C4-2B (cell line): ENCODE measurements around the gene KRTAP2-2.
"Not testable (repeated sequence)": the region's sequence is repeated elsewhere in the genome, so short reads cannot be mapped to it uniquely, and the experiment has no call there.

Source experiments
- H3K27ac ChIP-seq: fragments of 450-650 bp; 2 replicates; pipeline ENCODE4 v1.5.1; 2017
- CTCF ChIP-seq: fragments of 450-650 bp; conservative IDR thresholded peaks from 2 replicates; pipeline ENCODE4 v1.5.1; 2017; ENCODE audit warnings: mild to moderate bottlenecking
- ZFX ChIP-seq: fragments of 450-650 bp; IDR thresholded peaks from 2 replicates; pipeline ENCODE4 v1.6.1; 2017

Gene KRTAP2-2

GRCh38 chr17:41064301-41064700 lies 9.3 kb upstream of the KRTAP2-2 start:
- H3K27ac ChIP-seq, result no peak overlapping the region
- TF ChIP-seq CTCF, result no peak
- no peak for TF ChIP-seq ZFX

- TF ChIP-seq ZFX (no peak), CTCF (no peak)
- no peak overlapping the region for H3K27ac ChIP-seq
These were observed 8.4 kb upstream of the KRTAP2-2 start for GRCh38 chr17:41063449-41063848.

- TF ChIP-seq ZFX (no peak), CTCF (no peak)
- H3K27ac ChIP-seq, result no peak overlapping the region
These were observed 6.9 kb upstream of the KRTAP2-2 start for GRCh38 chr17:41061964-41062363.

GRCh38 chr17:41060052-41060604 lies 5.1 kb upstream of the KRTAP2-2 start, which contains the start of gene KRTAP2-3:
Gene KRTAP2-3, minus strand, starts transcription at chr17:41060114. Its CDS starts 64 bp downstream, at chr17:41060050.
- no peak within 1 kb of the TSS for H3K27ac ChIP-seq
- TF ChIP-seq CTCF, result no peak
- TF ChIP-seq ZFX, result no peak

GRCh38 chr17:41059276-41060051 lies 4.4 kb upstream of the KRTAP2-2 start:
- not testable (repeated sequence) for H3K27ac ChIP-seq

- TF ChIP-seq ZFX, result no peak
- no peak for TF ChIP-seq CTCF
- H3K27ac ChIP-seq, result no peak overlapping the region
These were observed 3.7 kb upstream of the KRTAP2-2 start for GRCh38 chr17:41058741-41059140.

- TF ChIP-seq ZFX, result no peak
- no peak for TF ChIP-seq CTCF
- no peak overlapping the region for H3K27ac ChIP-seq
These were observed 2.5 kb upstream of the KRTAP2-2 start for GRCh38 chr17:41057547-41057946.

- not testable (repeated sequence) for H3K27ac ChIP-seq
These were observed 474 bp downstream of the KRTAP2-2 start for GRCh38 chr17:41054556-41054955.
